MM.1S (cell line): ENCODE data around the gene TIMP2.

Experiments used
- DNase-seq: peaks from one replicate; pipeline ENCODE4 v3.0.0-alpha.2; 2015
- H2AFZ ChIP-seq: fragments of 300-600 bp; sonication (generic); 2 replicates; pipeline ENCODE4 v1.6.0; 2016; ENCODE audit warnings: antibody characterized with exemption, low read length
- H3F3A ChIP-seq: fragments of 300-600 bp; sonication (generic); 2 replicates; pipeline ENCODE4 v1.6.1; 2016; ENCODE audit warnings: mild to moderate bottlenecking, antibody characterized with exemption, low read length, moderate library complexity, mixed read lengths; ENCODE audit not compliant: insufficient read depth
- H3K27ac ChIP-seq: fragments of 300-600 bp; sonication (generic); 2 replicates; pipeline ENCODE4 v1.5.1; 2016; ENCODE audit warnings: mild to moderate bottlenecking, low read length
- H3K27me3 ChIP-seq: fragments of 300-600 bp; sonication (generic); replicated peaks from 2 replicates; pipeline ENCODE4 v1.6.0; 2016; ENCODE audit warnings: low read length; ENCODE audit not compliant: insufficient read depth
- H3K36me3 ChIP-seq: fragments of 300-600 bp; sonication (generic); replicated peaks from 2 replicates; pipeline ENCODE4 v1.6.1; 2016; ENCODE audit warnings: mild to moderate bottlenecking, low read length, mixed read lengths; ENCODE audit not compliant: insufficient read depth
- H3K4me1 ChIP-seq: fragments of 300-600 bp; sonication (generic); 2 replicates; pipeline ENCODE4 v1.6.1; 2016; ENCODE audit warnings: low read length, mixed read lengths
- H3K4me2 ChIP-seq: fragments of 300-600 bp; sonication (generic); 2 replicates; pipeline ENCODE4 v1.6.0; 2016; ENCODE audit warnings: low read depth, low read length
- H3K4me3 ChIP-seq: fragments of 300-600 bp; sonication (generic); 2 replicates; pipeline ENCODE4 v1.5.1; 2016; ENCODE audit warnings: low read length, mixed read lengths
- H3K79me2 ChIP-seq: fragments of 300-600 bp; sonication (generic); 2 replicates; pipeline ENCODE4 v1.6.1; 2016; ENCODE audit warnings: mixed run types, low read length, mixed read lengths
- H3K9ac ChIP-seq: fragments of 300-600 bp; sonication (generic); 2 replicates; pipeline ENCODE4 v1.6.1; 2016; ENCODE audit warnings: low read length, mixed read lengths
- H3K9me2 ChIP-seq: fragments of 300-600 bp; sonication (generic); replicated peaks from 2 replicates; pipeline ENCODE4 v1.6.1; 2016; ENCODE audit warnings: mild to moderate bottlenecking, low read length, mixed read lengths; ENCODE audit not compliant: insufficient read depth
- H3K9me3 ChIP-seq: fragments of 300-600 bp; sonication (generic); replicated peaks from 2 replicates; pipeline ENCODE4 v1.6.1; 2016; ENCODE audit warnings: mild to moderate bottlenecking, low read length, mixed read lengths; ENCODE audit not compliant: insufficient read depth
- H4K20me1 ChIP-seq: fragments of 300-600 bp; sonication (generic); 2 replicates; pipeline ENCODE4 v1.6.1; 2016; ENCODE audit warnings: mild to moderate bottlenecking, low read length, moderate library complexity, mixed read lengths; ENCODE audit not compliant: insufficient read depth
- EZH2 ChIP-seq: fragments of 300-600 bp; sonication (generic); optimal IDR thresholded peaks from 2 replicates; pipeline ENCODE3; 2017; ENCODE audit warnings: low read depth, mild to moderate bottlenecking, antibody characterized with exemption, low read length, mixed read lengths
- EZH2phosphoT487 ChIP-seq: fragments of 300-600 bp; sonication (generic); IDR thresholded peaks from 2 replicates; pipeline ENCODE4 v1.6.1; 2018; ENCODE audit warnings: antibody characterized with exemption, low read length
- TF ChIP-seq, protein P1 (sequence below): fragments of 300-600 bp; sonication (generic); IDR thresholded peaks from 2 replicates; pipeline ENCODE4 v1.5.1; 2016; ENCODE audit warnings: antibody characterized with exemption, low read length, mixed read lengths

TIMP2 gene

DNA sequence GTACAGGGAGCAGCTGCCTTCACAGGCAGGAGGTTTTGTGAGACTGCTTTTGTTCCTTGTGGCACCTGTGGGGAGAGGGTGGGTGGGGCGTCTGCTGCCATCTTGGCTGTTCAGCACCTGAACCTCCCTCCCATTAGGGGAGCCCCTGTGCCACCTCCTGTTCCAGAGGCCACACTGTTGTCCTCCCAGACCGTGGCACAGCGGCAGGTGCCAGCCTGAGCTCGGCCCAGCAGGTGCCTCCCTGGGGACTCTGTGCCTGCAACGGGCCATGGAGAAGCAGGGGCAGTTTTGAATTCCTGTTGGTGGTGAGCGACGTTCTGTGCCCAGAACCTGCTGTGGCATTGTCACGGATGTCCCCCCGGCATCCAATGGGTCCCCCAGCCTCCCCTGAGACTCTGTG is 44.7 kb upstream of the TIMP2 start:
- H3K9me3 ChIP-seq = no peaks in the 10 kb centered on the region
- H3K4me3 ChIP-seq = no peak overlapping the region
- H3K4me2 ChIP-seq = no peak overlapping the region
- H3K9me2 ChIP-seq = no peaks in the 10 kb centered on the region
- H3K36me3 ChIP-seq = no peaks in the 10 kb centered on the region
- TF ChIP-seq EZH2phosphoT487 (no peak), EZH2 (no peak)
- TF ChIP-seq, protein P1, sequence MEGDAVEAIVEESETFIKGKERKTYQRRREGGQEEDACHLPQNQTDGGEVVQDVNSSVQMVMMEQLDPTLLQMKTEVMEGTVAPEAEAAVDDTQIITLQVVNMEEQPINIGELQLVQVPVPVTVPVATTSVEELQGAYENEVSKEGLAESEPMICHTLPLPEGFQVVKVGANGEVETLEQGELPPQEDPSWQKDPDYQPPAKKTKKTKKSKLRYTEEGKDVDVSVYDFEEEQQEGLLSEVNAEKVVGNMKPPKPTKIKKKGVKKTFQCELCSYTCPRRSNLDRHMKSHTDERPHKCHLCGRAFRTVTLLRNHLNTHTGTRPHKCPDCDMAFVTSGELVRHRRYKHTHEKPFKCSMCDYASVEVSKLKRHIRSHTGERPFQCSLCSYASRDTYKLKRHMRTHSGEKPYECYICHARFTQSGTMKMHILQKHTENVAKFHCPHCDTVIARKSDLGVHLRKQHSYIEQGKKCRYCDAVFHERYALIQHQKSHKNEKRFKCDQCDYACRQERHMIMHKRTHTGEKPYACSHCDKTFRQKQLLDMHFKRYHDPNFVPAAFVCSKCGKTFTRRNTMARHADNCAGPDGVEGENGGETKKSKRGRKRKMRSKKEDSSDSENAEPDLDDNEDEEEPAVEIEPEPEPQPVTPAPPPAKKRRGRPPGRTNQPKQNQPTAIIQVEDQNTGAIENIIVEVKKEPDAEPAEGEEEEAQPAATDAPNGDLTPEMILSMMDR = no peak
- H3K27ac ChIP-seq = no peak overlapping the region
- no peaks in the 10 kb centered on the region for H4K20me1 ChIP-seq
- H3K9ac ChIP-seq = no peak overlapping the region
- no peaks in the 10 kb centered on the region for H3K79me2 ChIP-seq
- no peak for DNase-seq
- no peaks in the 10 kb centered on the region for H3K27me3 ChIP-seq
- H2AFZ ChIP-seq = no peak overlapping the region
- peaks cover 20% of the 10 kb centered on the region for H3K4me1 ChIP-seq
- no peaks in the 10 kb centered on the region for H3F3A ChIP-seq

- H3K9me2 ChIP-seq = no peaks in the 10 kb centered on the region
- H2AFZ ChIP-seq = no peak overlapping the region
- TF ChIP-seq EZH2phosphoT487 = no peak
- TF ChIP-seq EZH2 = no peak
- TF ChIP-seq, protein P1 = no peak
- no peak overlapping the region for H3K4me3 ChIP-seq
- no peaks in the 10 kb centered on the region for H3K27me3 ChIP-seq
- H3K9ac ChIP-seq = no peak overlapping the region
- H3K36me3 ChIP-seq = no peaks in the 10 kb centered on the region
- no peaks in the 10 kb centered on the region for H3K79me2 ChIP-seq
- peaks cover 24% of the 10 kb centered on the region for H3K4me1 ChIP-seq
- no peaks in the 10 kb centered on the region for H4K20me1 ChIP-seq
- H3K4me2 ChIP-seq = no peak overlapping the region
- H3K9me3 ChIP-seq = no peaks in the 10 kb centered on the region
- no peak for DNase-seq
- H3F3A ChIP-seq = no peaks in the 10 kb centered on the region
- H3K27ac ChIP-seq = no peak overlapping the region
Measured at GRCh38 chr17:78967782-78968362, 42.7 kb upstream of the TIMP2 start.

DNA sequence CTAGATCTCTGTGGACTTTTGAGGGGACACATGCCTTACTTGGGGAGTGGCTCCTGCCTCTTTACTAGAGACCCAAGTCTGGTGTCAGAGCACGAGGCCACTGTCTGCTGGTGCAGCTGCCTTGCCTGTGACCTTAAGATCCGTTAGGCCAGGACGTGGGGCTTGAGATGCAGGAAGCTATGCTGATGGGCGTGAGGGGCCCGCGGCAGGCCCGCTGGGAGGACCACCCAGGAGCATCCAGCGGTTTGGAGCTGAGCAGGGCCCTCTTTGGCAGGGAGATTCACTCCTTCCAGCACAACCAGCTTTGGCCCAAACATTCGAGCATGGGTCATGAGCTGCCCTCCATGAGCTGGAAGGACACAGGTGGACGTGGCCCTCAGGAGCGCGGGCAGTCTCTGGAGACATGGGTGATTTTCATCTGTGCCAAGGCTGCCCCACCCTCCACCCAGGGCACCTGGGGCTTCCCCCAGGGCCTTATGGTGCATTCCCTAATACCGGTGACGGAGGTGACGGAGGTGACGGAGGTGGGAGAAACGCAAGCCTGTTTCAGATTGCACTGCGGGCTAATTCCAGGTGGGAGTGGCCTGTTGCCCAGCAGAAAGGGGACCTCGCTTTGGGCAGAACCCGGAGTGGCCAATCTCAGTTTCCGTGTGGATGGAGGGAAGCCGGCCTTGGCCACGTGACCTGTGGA is 41.9 kb upstream of the TIMP2 start:
- no peak overlapping the region for H3K4me3 ChIP-seq
- H3K4me1 ChIP-seq = peaks cover 24% of the 10 kb centered on the region
- H4K20me1 ChIP-seq = no peaks in the 10 kb centered on the region
- H3K27me3 ChIP-seq = no peaks in the 10 kb centered on the region
- no peaks in the 10 kb centered on the region for H3K36me3 ChIP-seq
- H3K9me2 ChIP-seq = no peaks in the 10 kb centered on the region
- no peaks in the 10 kb centered on the region for H3K79me2 ChIP-seq
- H2AFZ ChIP-seq = no peak overlapping the region
- H3K27ac ChIP-seq = no peak overlapping the region
- TF ChIP-seq EZH2phosphoT487 (no peak), EZH2 (no peak)
- TF ChIP-seq, protein P1 = no peak
- no peak overlapping the region for H3K4me2 ChIP-seq
- H3F3A ChIP-seq = no peaks in the 10 kb centered on the region
- no peak overlapping the region for H3K9ac ChIP-seq
- DNase-seq = no peak
- no peaks in the 10 kb centered on the region for H3K9me3 ChIP-seq
